Stimulated activated naive B cell treated with anti-CD40 and anti-IgM and Interleukin-4, amounts not matched to agents 10 μg/mL and 1 μg/mL and 100 μg/mL, for 72 hours (primary cell): ENCODE results near the gene TIMM17A.
"Not testable (repeated sequence)": the region's sequence is repeated elsewhere in the genome, so short reads cannot be mapped to it uniquely, and the experiment has no call there.

Experiments used
- ATAC-seq, 2 donors: fragments of 150-1000 bp; cut with Tn5 transposase; replicated peaks; 2 replicates each; pipeline ENCODE4 v1.10.0; 2021; ENCODE audit warnings: moderate library complexity in 1 of 2
- DNase-seq: peaks from one replicate; pipeline ENCODE4 v3.0.0; 2021
- H3K27ac Mint-ChIP-seq: one replicate; pipeline ENCODE4 v1.8.0; 2022; ENCODE audit warnings: mild to moderate bottlenecking, mixed read lengths
- H3K27me3 Mint-ChIP-seq, 2 donors: one replicate each; pipeline ENCODE4 v1.8.0; 2022; ENCODE audit warnings: mixed read lengths in 2 of 2
- H3K36me3 Mint-ChIP-seq, 2 donors: one replicate each; pipeline ENCODE4 v1.8.0; 2022; ENCODE audit warnings: mixed read lengths in 2 of 2, mild to moderate bottlenecking in 1 of 2
- H3K4me1 Mint-ChIP-seq, 2 donors: one replicate each; pipeline ENCODE4 v1.8.0; 2022; ENCODE audit warnings: mixed read lengths in 2 of 2, mild to moderate bottlenecking in 1 of 2
- H3K4me3 Mint-ChIP-seq, 2 donors: one replicate each; pipeline ENCODE4 v1.8.0; 2022; ENCODE audit warnings: mild to moderate bottlenecking in 2 of 2, mixed read lengths in 2 of 2, moderate library complexity in 1 of 2
- H3K9me3 Mint-ChIP-seq, 2 donors: one replicate each; pipeline ENCODE4 v1.8.0; 2022; ENCODE audit warnings: mixed read lengths in 2 of 2, mild to moderate bottlenecking in 1 of 2

TIMM17A gene

GRCh38 chr1:201946224-201946908 lies 8.9 kb upstream of the TIMM17A start, which contains the start of gene LMOD1:
TSS of gene LMOD1 (minus strand) at chr1:201946548. CDS start at chr1:201946340, 208 bp downstream.
- Mint-ChIP-seq H3K9me3 (no peaks in the 10 kb centered on the region), H3K27me3 (peaks cover 49 to 81% of the 10 kb centered on the region in 2 donors)
- ATAC-seq: peak; percentile 66 to 70

GRCh38 chr1:201947697-201948008 lies 7.7 kb upstream of the TIMM17A start:
- Mint-ChIP-seq H3K36me3 (no peaks in the 10 kb centered on the region), H3K9me3 (no peaks in the 10 kb centered on the region), H3K27me3 (peaks cover 44 to 71% of the 10 kb centered on the region in 2 donors), H3K27ac (no peak overlapping the region), H3K4me3 (no peak overlapping the region), H3K4me1 (peaks cover 12 to 19% of the 10 kb centered on the region in 2 donors)
- DNase-seq (no peak), ATAC-seq (no peak)

More at GRCh38 chr1:201946224-201946908, 8.9 kb upstream of the TIMM17A start, which contains the start of gene LMOD1:
- Mint-ChIP-seq H3K4me3 (peak within 1 kb of the TSS; percentile 80 to 82), H3K36me3 (no peaks in the 10 kb centered on the region), H3K27ac (no peak within 1 kb of the TSS), H3K4me1 (peaks cover 12 to 19% of the 10 kb centered on the region in 2 donors)
- DNase-seq: no peak

DNA sequence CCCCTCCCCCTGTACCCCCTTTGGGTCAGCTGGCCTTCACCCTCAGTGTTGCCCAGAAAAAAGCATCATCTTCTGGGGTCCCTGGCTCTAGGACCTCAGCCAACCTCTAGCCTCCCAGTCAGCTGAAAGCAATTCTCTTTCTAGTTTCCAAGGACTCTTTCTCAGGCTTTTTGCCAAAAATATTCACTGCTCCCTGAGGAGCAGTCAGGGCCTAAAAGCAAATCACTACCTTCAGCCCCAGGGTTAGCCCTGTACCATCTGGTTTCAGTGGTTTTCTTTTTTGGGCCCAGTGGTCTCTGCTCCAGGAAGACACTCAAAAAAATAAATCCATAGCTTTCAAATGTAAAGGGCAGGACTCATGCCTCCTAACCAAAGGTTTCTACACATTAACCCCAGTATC lies 5.8 kb upstream of the TIMM17A start:
- DNase-seq (no peak), ATAC-seq (no peak)
- Mint-ChIP-seq H3K36me3 (no peaks in the 10 kb centered on the region), H3K4me1 (peaks cover 15 to 22% of the 10 kb centered on the region in 2 donors), H3K4me3 (no peak overlapping the region), H3K9me3 (no peaks in the 10 kb centered on the region), H3K27me3 (peaks cover 38 to 55% of the 10 kb centered on the region in 2 donors), H3K27ac (no peak overlapping the region)

GRCh38 chr1:201954263-201955008 lies 867 bp upstream of the TIMM17A start:
- Mint-ChIP-seq H3K36me3 (peaks cover 11 to 17% of the 10 kb centered on the region in 2 donors), H3K27ac (peak overlapping the region; percentile 99), H3K9me3 (no peaks in the 10 kb centered on the region), H3K27me3 (peaks cover 0 to 8% of the 10 kb centered on the region in 2 donors), H3K4me1 (peaks cover 7 to 16% of the 10 kb centered on the region in 2 donors), H3K4me3 (peak overlapping the region; percentile 91 to 99)
- peak in 1 of 2 donors; percentile 7 for ATAC-seq
- DNase-seq: no peak

GRCh38 chr1:201955729-201956143 lies 433 bp downstream of the TIMM17A start:
- Mint-ChIP-seq H3K4me1 (peaks cover 7 to 16% of the 10 kb centered on the region in 2 donors), H3K36me3 (peaks cover 14 to 21% of the 10 kb centered on the region in 2 donors), H3K27me3 (no peaks in the 10 kb centered on the region), H3K27ac (peak overlapping the region; percentile 99), H3K4me3 (peak overlapping the region; percentile 91 to 99), H3K9me3 (no peaks in the 10 kb centered on the region)
- peak; percentile 60 to 61 for ATAC-seq
- no peak for DNase-seq

DNA sequence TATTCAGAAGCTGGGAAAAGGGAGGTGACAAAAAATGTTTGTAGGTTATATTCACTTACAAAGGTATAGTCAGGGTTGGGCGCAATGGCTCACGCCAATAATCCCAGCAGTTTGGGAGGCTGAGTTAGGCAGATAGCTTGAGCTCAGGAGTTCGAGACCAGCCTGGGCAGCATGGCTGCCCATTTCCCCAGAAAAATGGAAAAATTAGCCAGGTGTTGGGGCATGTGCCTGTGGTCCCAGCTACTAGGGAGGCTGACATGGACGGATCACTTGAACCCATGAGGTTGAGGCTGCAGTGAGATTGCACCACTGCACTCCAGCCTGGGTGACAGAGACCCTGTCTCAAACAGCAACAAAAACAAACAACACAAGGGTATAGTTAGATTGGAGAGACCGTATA lies 3.0 kb downstream of the TIMM17A start:
- DNase-seq (no peak), ATAC-seq (no peak)
- H3K9me3 Mint-ChIP-seq: no peaks in the 10 kb centered on the region
- H3K4me3 Mint-ChIP-seq: no peak overlapping the region
- H3K27me3 Mint-ChIP-seq: no peaks in the 10 kb centered on the region
- no peak overlapping the region for H3K27ac Mint-ChIP-seq
- H3K4me1 Mint-ChIP-seq: peaks cover 7 to 20% of the 10 kb centered on the region in 2 donors
- H3K36me3 Mint-ChIP-seq: peaks cover 23 to 32% of the 10 kb centered on the region in 2 donors

GRCh38 chr1:201962382-201962781 lies 7.1 kb downstream of the TIMM17A start:
- H3K27ac Mint-ChIP-seq, ATAC-seq, H3K27me3 Mint-ChIP-seq, H3K9me3 Mint-ChIP-seq, DNase-seq, H3K4me3 Mint-ChIP-seq: not testable (repeated sequence)
- Mint-ChIP-seq H3K4me1 (peaks cover 9 to 15% of the 10 kb centered on the region in 2 donors), H3K36me3 (peaks cover 30 to 49% of the 10 kb centered on the region in 2 donors)

DNA sequence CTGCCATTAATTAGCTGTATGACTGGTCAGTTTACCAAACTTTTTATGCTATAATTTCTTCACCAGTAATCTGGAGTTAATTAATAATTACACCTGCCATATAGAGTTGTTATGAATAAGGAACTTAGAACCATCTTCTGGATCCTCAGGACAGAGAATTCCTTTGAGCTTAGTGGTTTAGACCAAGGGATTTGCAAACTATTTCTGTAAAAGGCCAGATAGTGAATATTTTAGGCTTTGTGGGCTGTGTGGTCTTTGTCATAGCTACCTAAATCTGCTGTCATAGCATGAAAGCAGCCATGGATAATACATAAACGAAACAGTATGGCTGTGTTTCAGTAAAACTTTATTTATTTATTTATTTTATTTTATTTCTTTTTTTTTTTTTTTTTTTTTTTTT lies 9.0 kb downstream of the TIMM17A start:
- H3K27ac Mint-ChIP-seq: no peak overlapping the region
- no peak overlapping the region for H3K4me3 Mint-ChIP-seq
- no peaks in the 10 kb centered on the region for H3K9me3 Mint-ChIP-seq
- peaks cover 7 to 15% of the 10 kb centered on the region in 2 donors for H3K4me1 Mint-ChIP-seq
- DNase-seq: no peak
- peaks cover 33 to 44% of the 10 kb centered on the region in 2 donors for H3K36me3 Mint-ChIP-seq
- H3K27me3 Mint-ChIP-seq: no peaks in the 10 kb centered on the region
- no peak for ATAC-seq

GRCh38 chr1:201966171-201966570 lies 10.9 kb downstream of the TIMM17A start:
- no peaks in the 10 kb centered on the region for H3K27me3 Mint-ChIP-seq
- ATAC-seq (peak; percentile 57 to 63), DNase-seq (no peak)
- H3K4me3 Mint-ChIP-seq: no peak overlapping the region
- peak overlapping the region; percentile 68 for H3K27ac Mint-ChIP-seq
- peaks cover 35 to 47% of the 10 kb centered on the region in 2 donors for H3K36me3 Mint-ChIP-seq
- no peaks in the 10 kb centered on the region for H3K9me3 Mint-ChIP-seq
- H3K4me1 Mint-ChIP-seq: peaks cover 7 to 15% of the 10 kb centered on the region in 2 donors

DNA sequence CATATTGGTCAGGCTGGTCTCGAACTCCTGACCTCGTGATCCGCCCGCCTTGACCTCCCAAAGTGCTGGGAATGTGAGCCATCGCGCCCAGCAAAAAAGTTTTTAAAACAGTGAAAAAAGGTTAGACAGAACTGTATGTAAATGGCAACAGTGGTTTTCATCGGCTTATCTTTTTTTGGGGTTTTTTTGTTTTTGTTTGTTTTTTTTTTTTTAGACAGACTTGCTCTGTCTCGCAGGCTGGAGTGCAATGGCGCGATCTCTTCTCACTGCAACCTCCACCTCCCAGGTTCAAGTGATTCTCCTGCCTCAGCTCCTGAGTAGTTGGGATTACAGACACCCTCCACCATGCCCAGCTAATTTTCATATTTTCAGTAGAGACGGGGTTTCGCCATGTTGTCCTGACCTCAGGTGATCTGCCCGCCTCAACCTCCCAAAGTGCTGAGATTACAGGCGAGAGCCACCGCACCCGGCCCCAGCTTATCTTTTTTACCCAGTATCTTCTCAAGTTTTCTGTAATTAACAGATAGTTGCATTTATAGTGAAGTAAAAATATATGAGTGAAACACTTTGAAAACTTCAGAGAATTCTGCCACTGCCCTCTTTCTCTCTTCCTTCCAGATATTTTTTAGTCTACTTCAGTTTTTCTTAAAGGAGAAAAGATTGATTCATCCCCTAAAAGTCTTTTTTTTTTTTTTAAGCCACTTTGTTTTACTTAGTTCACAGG lies 13.1 kb downstream of the TIMM17A start:
- no peaks in the 10 kb centered on the region for H3K27me3 Mint-ChIP-seq
- no peak overlapping the region for H3K27ac Mint-ChIP-seq
- peaks cover 27 to 38% of the 10 kb centered on the region in 2 donors for H3K36me3 Mint-ChIP-seq

DNA sequence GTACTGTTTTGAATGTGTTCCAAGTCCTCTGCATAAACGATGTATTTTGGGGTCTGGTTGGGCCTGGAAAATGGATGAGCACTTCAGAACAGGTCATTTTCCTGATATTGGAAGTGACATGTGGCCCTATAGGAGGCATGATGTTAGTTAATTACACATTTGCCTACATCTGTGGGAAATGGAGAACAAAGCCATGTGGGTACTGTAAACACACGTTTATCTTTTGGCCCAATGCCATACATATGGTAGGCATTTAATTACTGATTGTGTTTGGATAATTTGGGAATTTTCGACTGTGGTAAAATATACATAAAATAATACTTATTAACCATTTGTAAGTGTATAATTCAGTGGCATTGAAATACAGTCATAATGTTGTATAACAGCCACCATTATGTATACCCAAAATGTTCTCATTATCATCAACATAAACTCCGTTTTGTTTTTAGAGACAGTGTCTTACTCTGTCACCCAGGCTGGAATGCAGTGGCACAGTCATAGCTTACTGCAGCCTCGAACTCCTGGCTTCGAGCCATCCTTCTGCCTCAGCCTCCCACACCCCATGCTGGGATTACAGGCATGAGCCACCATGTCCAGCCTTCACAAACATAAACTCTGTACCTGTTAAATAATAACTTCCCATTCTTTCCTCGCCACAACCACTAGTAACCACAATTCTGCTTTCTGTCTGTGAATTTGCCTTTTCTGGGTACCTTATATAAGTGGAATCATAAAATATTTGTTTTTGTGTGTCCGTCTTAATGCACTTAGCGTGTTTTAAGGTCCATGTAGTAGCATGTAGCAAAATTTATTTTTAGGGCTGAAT lies 15.2 kb downstream of the TIMM17A start:
- ATAC-seq: no peak

More for the DNA sequence above, 13.1 kb downstream of the TIMM17A start:
- ATAC-seq: no peak
- H3K4me1 Mint-ChIP-seq: peaks cover 9 to 11% of the 10 kb centered on the region in 2 donors
- no peak overlapping the region for H3K4me3 Mint-ChIP-seq
- no peaks in the 10 kb centered on the region for H3K9me3 Mint-ChIP-seq
- DNase-seq: no peak

GRCh38 chr1:201982082-201982622 lies 26.8 kb downstream of the TIMM17A start:
- H3K27ac Mint-ChIP-seq: peak overlapping the region; percentile 93
- no peaks in the 10 kb centered on the region for H3K9me3 Mint-ChIP-seq
- peaks cover 0 to 3% of the 10 kb centered on the region in 2 donors for H3K27me3 Mint-ChIP-seq
- peak overlapping the region; percentile 92 to 96 for H3K4me3 Mint-ChIP-seq
- H3K36me3 Mint-ChIP-seq: peaks cover 2 to 10% of the 10 kb centered on the region in 2 donors
- DNase-seq (no peak), ATAC-seq (peak in 1 of 2 donors; percentile 22)
- H3K4me1 Mint-ChIP-seq: peaks cover 12 to 16% of the 10 kb centered on the region in 2 donors

More for the DNA sequence above, 15.2 kb downstream of the TIMM17A start:
- H3K9me3 Mint-ChIP-seq: no peaks in the 10 kb centered on the region
- H3K4me1 Mint-ChIP-seq: peaks cover 9 to 10% of the 10 kb centered on the region in 2 donors
- no peaks in the 10 kb centered on the region for H3K27me3 Mint-ChIP-seq
- H3K36me3 Mint-ChIP-seq: peaks cover 24 to 29% of the 10 kb centered on the region in 2 donors
- no peak for DNase-seq
- H3K4me3 Mint-ChIP-seq: no peak overlapping the region
- no peak overlapping the region for H3K27ac Mint-ChIP-seq
